K562 (cell line): ENCODE results near the gene PLXNB2. TPM values are rescaled to one million over a fixed set of nuclear protein-coding genes. Genes with fewer than 3 reads are reported as not detected.

Source experiments
- CTBP1 ChIP-seq: fragments of 450-650 bp; IDR thresholded peaks from 2 replicates; pipeline ENCODE4 v1.6.1; 2016; ENCODE audit warnings: borderline replicate concordance
- E2F6 ChIP-seq, 2 experiments: IDR thresholded peaks; 2 replicates each; pipeline ENCODE4 v1.6.1; 2011; ENCODE audit warnings: borderline replicate concordance in 1 of 2, control low read depth in 1 of 2, low read depth in 1 of 2, low read length in 1 of 2, mild to moderate bottlenecking in 1 of 2, mixed read lengths in 1 of 2, moderate library complexity in 1 of 2; ENCODE audit not compliant: insufficient read depth in 1 of 2, insufficient read length in 1 of 2, poor library complexity in 1 of 2, severe bottlenecking in 1 of 2; ENCODE audit errors: extremely low read depth in 1 of 2
- EP400 ChIP-seq: fragments of 450-650 bp; IDR thresholded peaks from 2 replicates; pipeline ENCODE4 v1.6.1; 2017; ENCODE audit warnings: antibody characterized with exemption, mild to moderate bottlenecking, moderate library complexity
- FOXA3 ChIP-seq, 2 experiments: fragments of 450-650 bp in 1 of 2; sonication (generic) in 1 of 2; formaldehyde crosslinking; IDR thresholded peaks in 1 of 2; conservative IDR thresholded peaks in 1 of 2; 2 replicates each; pipeline versions ENCODE4 v1.4.0 to v1.8.0; 2020 to 2022; ENCODE audit warnings: mild to moderate bottlenecking in 2 of 2, missing genetic modification reagents in 1 of 2
- ILF3 ChIP-seq: fragments of 450-650 bp; IDR thresholded peaks from 2 replicates; pipeline ENCODE4 v1.6.1; 2018; ENCODE audit warnings: antibody characterized with exemption, mild to moderate bottlenecking, moderate library complexity, borderline replicate concordance
- KAT8 ChIP-seq: fragments of 450-650 bp; IDR thresholded peaks from 2 replicates; pipeline ENCODE4 v1.6.1; 2016; ENCODE audit warnings: low read depth, mild to moderate bottlenecking
- NFRKB ChIP-seq: fragments of 450-650 bp; IDR thresholded peaks from 2 replicates; pipeline ENCODE4 v1.6.1; 2016; ENCODE audit warnings: low read depth
- PYGO2 ChIP-seq: fragments of 450-650 bp; IDR thresholded peaks from 2 replicates; pipeline ENCODE4 v1.6.1; 2016; ENCODE audit warnings: mild to moderate bottlenecking, missing genetic modification characterization, moderate library complexity, missing compliant biosample characterization
- SMARCA5 ChIP-seq: fragments of 450-650 bp; IDR thresholded peaks from 2 replicates; pipeline ENCODE4 v1.6.1; 2016
- ZNF592 ChIP-seq: fragments of 450-650 bp; IDR thresholded peaks from 2 replicates; pipeline ENCODE4 v1.6.1; 2017; ENCODE audit warnings: antibody characterized with exemption, mild to moderate bottlenecking
- polyA plus RNA-seq, 8 experiments: library from polyadenylated mRNA; depleted of rRNA in 4 of 8; stranded (reverse) in 5 of 8; unstranded in 3 of 8; fragments of >200 nt; fragmentation: Nextera tagmentation in 2 of 8; fragmentation: Illumina TruSeq in 1 of 8; extraction: Ambion mirVana in 2 of 8; extraction: Trizol in 1 of 8; gene quantifications; 2 replicates each; pipeline versions ENCODE4 v1.2.1 to v1.2.3, GENCODE V29; 2011 to 2014; ENCODE audit warnings: inconsistent platforms in 1 of 8, missing spikeins in 1 of 8
- total RNA-seq, 7 experiments: library from RNA; depleted of rRNA in 6 of 7; stranded (reverse); fragments of >200 nt in 6 of 7; fragmentation: Illumina TruSeq in 2 of 7; extraction: Trizol in 2 of 7; gene quantifications; 2 replicates each; pipeline versions ENCODE4 v1.2.1 to v1.2.3, GENCODE V29; 2011 to 2021; ENCODE audit warnings: low replicate concordance in 1 of 7
- TF ChIP-seq, protein P1 (sequence below): IDR thresholded peaks from 2 replicates; pipeline ENCODE4 v1.6.1; 2012; ENCODE audit warnings: low read depth, low read length, improper control_type of control experiment, borderline replicate concordance
- TF ChIP-seq, protein P2 (sequence below): fragments of 200-800 bp; sonication (Bioruptor generic); IDR thresholded peaks from 2 replicates; pipeline ENCODE4 v1.6.1; 2016; ENCODE audit warnings: missing genetic modification characterization, missing compliant biosample characterization
- TF ChIP-seq, protein P3 (sequence below): sonication (generic); formaldehyde crosslinking; IDR thresholded peaks from 2 replicates; pipeline ENCODE4 v1.8.1; 2023; ENCODE audit warnings: mild to moderate bottlenecking, missing genetic modification reagents

PLXNB2 gene
- total and polyA plus RNA-seq, 9 of the 15 experiments (the other 6 are each of a cell fraction or from before 2014, with no cell fraction given): 0.15 to 45.1 (median 13.6) TPM

GRCh38 chr22:50327711-50328019 lies 20.2 kb upstream of the PLXNB2 start (continued):
- TF ChIP-seq, protein P1, sequence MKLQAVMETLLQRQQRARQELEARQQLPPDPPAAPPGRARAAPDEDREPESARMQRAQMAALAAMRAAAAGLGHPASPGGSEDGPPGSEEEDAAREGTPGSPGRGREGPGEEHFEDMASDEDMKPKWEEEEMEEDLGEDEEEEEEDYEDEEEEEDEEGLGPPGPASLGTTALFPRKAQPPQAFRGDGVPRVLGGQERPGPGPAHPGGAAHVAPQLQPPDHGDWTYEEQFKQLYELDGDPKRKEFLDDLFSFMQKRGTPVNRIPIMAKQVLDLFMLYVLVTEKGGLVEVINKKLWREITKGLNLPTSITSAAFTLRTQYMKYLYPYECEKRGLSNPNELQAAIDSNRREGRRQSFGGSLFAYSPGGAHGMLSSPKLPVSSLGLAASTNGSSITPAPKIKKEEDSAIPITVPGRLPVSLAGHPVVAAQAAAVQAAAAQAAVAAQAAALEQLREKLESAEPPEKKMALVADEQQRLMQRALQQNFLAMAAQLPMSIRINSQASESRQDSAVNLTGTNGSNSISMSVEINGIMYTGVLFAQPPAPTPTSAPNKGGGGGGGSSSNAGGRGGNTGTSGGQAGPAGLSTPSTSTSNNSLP: no peak
- no peak for TF ChIP-seq ILF3
- no peak for TF ChIP-seq KAT8
- peak in 1 of 2 experiments; percentile 7 for TF ChIP-seq E2F6 (IDR thresholded peaks at IDR 0.05; ENCODE audit: borderline replicate concordance in 1 of 2, extremely low read depth in 1 of 2, insufficient read depth in 1 of 2, insufficient read length in 1 of 2, low read depth in 1 of 2, low read length in 1 of 2, poor library complexity in 1 of 2, severe bottlenecking in 1 of 2)
- no peak for TF ChIP-seq SMARCA5
- 0 out of 4 replicates have a peak, but pooled peaks of 1 of the 2 experiments have one; percentile 11 for TF ChIP-seq FOXA3 (CRISPR knock-in tag; conservative IDR thresholded peaks at IDR 0.05 in 1 of 2, IDR thresholded peaks at IDR 0.05 in 1 of 2)
- TF ChIP-seq, protein P2, sequence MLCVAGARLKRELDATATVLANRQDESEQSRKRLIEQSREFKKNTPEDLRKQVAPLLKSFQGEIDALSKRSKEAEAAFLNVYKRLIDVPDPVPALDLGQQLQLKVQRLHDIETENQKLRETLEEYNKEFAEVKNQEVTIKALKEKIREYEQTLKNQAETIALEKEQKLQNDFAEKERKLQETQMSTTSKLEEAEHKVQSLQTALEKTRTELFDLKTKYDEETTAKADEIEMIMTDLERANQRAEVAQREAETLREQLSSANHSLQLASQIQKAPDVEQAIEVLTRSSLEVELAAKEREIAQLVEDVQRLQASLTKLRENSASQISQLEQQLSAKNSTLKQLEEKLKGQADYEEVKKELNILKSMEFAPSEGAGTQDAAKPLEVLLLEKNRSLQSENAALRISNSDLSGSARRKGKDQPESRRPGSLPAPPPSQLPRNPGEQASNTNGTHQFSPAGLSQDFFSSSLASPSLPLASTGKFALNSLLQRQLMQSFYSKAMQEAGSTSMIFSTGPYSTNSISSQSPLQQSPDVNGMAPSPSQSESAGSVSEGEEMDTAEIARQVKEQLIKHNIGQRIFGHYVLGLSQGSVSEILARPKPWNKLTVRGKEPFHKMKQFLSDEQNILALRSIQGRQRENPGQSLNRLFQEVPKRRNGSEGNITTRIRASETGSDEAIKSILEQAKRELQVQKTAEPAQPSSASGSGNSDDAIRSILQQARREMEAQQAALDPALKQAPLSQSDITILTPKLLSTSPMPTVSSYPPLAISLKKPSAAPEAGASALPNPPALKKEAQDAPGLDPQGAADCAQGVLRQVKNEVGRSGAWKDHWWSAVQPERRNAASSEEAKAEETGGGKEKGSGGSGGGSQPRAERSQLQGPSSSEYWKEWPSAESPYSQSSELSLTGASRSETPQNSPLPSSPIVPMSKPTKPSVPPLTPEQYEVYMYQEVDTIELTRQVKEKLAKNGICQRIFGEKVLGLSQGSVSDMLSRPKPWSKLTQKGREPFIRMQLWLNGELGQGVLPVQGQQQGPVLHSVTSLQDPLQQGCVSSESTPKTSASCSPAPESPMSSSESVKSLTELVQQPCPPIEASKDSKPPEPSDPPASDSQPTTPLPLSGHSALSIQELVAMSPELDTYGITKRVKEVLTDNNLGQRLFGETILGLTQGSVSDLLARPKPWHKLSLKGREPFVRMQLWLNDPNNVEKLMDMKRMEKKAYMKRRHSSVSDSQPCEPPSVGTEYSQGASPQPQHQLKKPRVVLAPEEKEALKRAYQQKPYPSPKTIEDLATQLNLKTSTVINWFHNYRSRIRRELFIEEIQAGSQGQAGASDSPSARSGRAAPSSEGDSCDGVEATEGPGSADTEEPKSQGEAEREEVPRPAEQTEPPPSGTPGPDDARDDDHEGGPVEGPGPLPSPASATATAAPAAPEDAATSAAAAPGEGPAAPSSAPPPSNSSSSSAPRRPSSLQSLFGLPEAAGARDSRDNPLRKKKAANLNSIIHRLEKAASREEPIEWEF: peak; percentile 70; the same call in 1 of the 2 replicates
- 0 out of 2 replicates have a peak, but pooled peaks have one; percentile 37 for TF ChIP-seq NFRKB
- TF ChIP-seq PYGO2 (tag): no peak
- TF ChIP-seq, protein P3, sequence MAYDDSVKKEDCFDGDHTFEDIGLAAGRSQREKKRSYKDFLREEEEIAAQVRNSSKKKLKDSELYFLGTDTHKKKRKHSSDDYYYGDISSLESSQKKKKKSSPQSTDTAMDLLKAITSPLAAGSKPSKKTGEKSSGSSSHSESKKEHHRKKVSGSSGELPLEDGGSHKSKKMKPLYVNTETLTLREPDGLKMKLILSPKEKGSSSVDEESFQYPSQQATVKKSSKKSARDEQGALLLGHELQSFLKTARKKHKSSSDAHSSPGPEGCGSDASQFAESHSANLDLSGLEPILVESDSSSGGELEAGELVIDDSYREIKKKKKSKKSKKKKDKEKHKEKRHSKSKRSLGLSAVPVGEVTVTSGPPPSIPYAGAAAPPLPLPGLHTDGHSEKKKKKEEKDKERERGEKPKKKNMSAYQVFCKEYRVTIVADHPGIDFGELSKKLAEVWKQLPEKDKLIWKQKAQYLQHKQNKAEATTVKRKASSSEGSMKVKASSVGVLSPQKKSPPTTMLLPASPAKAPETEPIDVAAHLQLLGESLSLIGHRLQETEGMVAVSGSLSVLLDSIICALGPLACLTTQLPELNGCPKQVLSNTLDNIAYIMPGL (CRISPR knock-in tag): no peak
- no peak for TF ChIP-seq CTBP1
- TF ChIP-seq EP400: peak; percentile 2; the same call in 1 of the 2 replicates
- peak; percentile 87; the same call in 1 of the 2 replicates for TF ChIP-seq ZNF592
